Stimulated activated CD4-positive, alpha-beta T cell treated with anti-CD3 and anti-CD28 coated beads, Interleukin-1b, Interleukin-23, amount 100 ng/mL, for 48 hours (primary cell): ENCODE measurements around the gene PFKL.
"Not testable (repeated sequence)": the region's sequence is repeated elsewhere in the genome, so short reads cannot be mapped to it uniquely, and the experiment has no call there.

Experiments
- DNase-seq: peaks from one replicate; pipeline ENCODE4 v3.0.0-alpha.2; 2020

PFKL gene

GRCh38 chr21:44349416-44349846 is 49.6 kb downstream of the PFKL start:
- no peak for DNase-seq

DNA sequence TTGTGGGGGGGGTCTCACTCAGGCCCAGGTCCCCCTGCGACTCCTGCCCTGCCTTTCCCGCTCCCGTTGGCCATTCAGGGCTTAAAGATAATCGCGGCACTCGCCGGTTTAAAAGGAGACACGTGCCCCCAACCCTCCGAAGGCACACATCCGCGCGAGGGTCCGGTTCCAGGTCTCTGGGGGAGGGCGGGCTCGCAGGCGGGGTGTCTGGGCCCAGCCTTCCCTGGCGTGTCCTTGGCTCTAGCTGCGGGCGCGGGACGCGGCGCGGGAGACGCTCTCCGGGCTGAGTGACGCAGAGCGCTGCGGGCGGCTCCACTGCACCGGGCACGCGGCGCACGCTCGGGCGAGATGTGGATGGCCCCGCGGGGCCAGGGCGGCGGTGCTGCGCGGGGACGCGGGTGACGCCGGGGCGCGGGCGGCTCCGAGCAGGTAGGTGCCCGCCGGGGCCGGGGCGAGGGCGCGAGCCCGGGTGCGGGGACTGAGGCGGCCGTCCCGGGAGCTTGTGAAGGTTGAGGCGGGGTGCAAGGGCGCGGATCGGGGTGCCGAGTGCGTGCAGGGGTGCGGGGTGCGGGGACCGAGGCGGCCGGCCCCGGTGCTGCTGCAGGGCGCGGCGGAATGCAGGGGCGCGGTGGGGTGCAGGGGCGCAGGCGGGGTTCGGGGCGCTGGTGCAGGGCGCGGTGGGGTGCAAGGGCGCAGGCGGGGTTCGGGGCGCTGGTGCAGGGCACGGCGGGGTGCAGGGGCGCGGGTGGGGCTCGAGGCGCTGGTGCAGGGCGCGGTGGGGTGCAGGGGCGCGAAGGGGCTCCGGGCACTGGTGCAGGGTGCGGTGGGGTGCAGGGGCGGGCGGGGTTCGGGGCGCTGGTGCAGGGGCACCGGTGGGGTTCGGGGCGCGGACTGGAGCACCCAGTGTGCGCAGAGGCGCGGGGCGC is 50.3 kb downstream of the PFKL start:
- no peak for DNase-seq

- DNase-seq, result no peak
Measured at GRCh38 chr21:44350773-44351481, 51.1 kb downstream of the PFKL start.

GRCh38 chr21:44351535-44352252 is 51.8 kb downstream of the PFKL start:
- no peak for DNase-seq

DNA sequence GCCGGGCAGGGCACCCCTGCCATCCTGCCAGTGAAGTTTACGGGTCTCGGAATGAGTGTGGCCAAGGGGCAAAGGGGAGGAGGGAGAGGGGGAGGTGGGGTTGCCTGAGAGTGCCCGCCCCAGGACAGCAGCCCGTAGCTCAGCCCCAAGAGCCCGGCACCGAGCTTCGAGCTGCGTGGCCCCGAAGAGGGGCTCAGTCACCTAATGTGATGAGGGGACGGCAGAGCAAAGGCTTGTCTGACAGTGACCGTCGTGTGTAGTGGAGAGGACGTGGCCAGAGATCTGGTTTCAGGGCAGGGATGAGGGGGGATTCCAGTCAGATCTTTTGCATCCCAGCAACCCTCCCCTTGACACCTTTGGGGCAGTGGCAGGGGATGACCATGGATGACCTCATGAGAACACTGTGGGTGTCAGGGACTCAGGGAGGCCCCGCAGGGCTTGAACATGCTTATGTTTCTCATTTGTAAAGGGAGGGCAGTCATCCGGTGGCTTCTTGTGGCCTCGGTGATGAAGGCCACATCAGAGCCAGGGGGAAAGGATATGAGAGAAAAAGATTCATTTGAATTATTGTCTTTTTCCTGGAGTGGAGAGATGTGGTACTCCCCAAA is 52.5 kb downstream of the PFKL start:
- DNase-seq, result no peak

GRCh38 chr21:44353191-44353970 is 53.5 kb downstream of the PFKL start, which contains the start of gene TRPM2:
Gene TRPM2, plus strand, starts transcription at chr21:44353621. Its CDS starts 80 bp downstream, at chr21:44353701.
- no peak for DNase-seq

GRCh38 chr21:44354001-44354405 is 54.1 kb downstream of the PFKL start:
- DNase-seq, result no peak

DNA sequence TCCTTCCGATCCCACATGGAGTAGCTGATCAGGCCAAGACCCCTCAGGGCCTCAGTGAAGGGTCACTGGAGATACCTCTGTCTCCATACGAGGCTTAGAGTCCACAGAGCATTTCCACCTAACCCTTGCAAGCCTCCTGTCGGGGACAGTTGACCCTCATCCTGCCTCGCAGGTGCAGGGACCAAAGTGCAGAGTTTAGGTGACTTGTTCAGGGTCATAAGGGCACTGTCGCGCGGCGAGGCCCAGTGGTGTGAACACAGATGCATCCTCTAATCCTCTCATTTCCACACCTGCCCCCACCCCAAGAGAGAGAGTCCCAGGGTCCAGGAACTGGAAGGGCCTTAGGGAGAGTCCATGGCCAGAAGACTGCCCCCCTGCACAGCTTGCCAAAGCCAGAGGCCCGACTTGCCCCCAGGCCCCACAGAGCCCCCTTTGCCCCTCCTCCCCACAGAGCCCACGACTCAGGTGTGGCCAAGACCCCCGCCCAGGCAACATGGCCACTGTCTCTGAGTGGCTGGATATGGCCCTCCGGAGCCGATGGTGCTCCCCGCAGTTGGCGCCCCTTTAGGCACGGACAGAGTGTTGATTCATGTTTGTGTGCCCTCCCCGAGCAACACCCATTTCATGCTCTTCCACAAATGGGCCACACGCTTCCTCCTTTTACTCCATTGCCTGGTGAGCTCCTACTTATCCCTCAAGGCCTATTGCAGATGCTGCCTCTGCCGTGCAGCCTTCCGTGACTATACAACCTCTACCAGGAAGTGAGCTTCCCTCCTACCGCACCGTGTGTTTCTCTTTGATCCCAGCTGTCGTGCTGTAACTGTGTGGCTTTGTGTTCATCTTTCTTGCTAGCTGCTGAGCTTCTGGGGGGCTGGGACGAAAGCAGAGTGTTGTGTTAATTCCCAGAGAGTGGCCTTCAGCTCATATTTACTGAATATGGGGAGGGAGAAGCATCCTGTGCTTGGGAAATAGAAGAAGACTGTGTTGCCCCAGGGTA is 55.2 kb downstream of the PFKL start:
- no peak for DNase-seq

DNA sequence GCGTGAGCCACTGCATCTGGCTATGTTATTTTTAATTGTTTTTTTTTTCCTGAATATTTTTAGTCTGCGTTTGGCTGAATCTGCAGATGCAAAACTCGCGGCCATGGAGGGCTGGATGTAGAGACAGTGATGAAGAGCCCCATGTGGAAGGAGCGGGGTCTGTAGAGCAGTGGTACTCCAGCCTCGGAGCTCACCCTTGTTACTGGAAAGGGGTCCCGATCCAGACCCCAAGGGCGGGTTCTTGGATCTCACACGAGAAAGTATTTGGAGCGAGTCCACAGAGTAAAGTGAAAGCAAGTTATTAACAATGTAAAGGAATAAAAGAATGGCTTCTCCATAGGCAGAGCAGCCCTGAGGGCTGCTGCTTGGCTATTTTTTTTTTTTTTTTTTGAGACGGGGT is 56.3 kb downstream of the PFKL start:
- no peak for DNase-seq

DNA sequence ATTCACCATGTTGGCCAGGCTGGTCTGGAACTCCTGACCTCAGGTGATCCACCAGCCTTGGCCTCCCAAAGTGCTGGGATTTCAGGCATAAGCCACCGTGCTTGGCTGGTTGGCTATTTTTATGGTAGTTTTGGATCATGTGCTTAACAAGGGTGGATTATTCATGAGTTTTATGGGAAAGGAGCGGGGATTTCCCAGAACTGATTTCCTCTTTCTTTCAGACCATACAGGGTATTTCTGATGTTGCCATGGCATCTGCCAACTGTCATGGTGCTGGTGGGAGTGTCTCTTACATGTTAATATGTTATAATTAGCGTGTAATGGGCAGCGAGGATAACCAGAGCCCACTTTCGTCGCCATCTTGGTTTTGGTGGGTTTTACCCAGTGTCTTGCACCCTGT is 56.8 kb downstream of the PFKL start:
- no peak for DNase-seq

GRCh38 chr21:44357064-44357837 is 57.4 kb downstream of the PFKL start:
- DNase-seq, result no peak

DNA sequence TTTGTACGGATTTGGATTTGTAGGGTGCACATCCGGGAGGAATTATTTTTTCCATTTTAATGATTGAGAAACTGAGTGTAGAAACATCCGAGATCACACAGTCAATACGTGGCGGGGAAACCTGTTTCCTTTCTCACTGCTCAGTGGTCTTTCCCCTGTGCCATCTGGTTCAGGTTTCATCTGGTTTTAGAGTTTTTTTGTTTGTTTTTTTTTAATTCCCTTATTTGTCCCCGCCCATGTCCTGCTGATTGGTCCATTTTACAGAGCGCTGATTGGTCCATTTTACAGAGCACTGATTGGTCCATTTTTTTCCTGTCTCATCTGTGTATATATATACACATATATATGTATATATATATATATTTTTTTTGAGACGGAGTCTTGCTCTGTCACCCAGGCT is 59.5 kb downstream of the PFKL start:
- no peak for DNase-seq

- no peak for DNase-seq
Measured at GRCh38 chr21:44360159-44360558, 60.3 kb downstream of the PFKL start.

GRCh38 chr21:44361903-44362302 is 62.0 kb downstream of the PFKL start:
- DNase-seq, result not testable (repeated sequence)

DNA sequence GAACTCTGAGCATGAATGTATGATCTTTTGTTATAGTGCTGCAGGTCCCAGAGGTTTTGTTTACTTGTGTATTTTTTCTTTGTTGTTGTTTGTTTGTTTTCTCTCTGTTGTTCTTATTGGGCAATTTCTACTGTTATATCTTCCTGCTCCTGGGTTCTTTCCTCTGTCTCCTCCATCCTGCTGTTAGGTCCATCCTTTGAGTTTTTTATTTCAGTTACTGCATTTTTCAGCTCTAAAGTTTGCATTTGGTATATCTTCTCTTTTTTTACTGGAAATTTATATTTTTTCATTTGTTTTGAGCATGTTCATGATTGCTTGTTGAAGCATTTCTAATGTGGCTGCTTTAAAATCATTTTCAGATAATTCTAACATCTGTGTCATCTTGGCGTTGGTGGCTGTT is 63.4 kb downstream of the PFKL start:
- no peak for DNase-seq

- DNase-seq, result no peak
Measured at GRCh38 chr21:44364151-44365053, 64.5 kb downstream of the PFKL start.

DNA sequence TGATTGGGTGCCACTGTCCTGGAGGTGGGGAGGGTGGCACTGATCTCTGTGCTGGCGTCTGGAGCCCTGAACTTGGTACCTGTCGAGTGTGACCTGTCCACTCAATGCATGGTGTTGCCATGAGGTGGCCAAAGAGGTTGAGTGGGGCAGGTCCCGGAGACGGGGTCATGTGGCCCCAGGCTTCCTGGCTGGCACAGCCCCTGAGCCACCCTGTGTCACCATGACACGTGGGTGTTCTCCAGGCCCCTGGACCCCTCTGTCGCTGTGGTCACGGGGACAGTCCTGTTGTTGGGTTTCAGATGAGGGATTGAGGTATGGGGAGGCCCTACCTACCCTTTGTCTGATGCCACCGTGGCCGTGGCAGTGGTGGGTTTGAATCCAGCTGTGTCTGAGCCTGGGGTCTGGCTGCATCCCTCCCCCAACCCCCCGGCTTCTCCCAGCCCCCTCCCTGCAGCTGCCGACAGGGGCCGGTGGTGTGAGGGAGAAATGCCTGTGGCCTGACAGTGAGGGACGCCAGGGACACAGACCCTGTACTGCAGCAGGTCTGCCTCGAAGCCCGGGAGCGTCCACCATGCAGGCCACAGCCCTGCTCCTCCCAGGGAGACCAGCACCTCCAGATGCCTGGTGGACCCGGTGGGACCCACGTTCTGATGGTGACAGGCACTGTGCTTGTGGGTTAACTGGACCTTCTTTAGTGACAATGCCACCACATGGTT is 65.6 kb downstream of the PFKL start:
- no peak for DNase-seq

DNA sequence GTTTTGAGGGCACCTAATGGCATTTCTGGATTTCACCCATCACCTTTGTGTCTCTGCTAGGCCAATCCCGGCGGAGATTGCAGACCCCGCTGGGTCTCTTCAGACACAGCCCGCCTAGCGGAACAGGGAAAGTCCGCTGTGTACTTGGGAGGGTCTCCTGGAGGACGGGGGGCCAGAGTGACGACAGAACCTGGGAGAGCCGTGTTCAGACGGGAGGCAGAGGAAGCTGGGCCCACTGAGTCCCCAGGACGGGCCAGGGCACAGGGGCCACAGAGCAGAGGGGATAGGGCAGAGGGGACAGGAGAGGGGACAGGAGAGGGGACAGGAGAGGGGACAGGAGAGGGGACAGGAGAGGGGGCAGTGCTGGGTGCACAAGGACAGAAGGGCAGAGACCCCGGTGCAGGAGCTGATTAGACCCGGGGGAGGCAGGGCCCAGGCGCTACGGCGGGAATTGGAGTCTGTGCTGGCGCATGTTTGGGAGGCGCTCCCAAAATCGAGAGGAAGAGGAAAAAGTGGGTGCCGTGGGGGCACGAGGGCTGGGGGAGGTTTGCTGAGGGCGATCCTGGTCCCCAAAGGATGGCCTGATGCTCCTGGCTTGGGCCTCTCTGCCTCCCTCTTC is 66.2 kb downstream of the PFKL start:
- no peak for DNase-seq
